ENCODE results near the gene TMOD1. TPM values are rescaled to one million over a fixed set of nuclear protein-coding genes. Genes with fewer than 3 reads are reported as not detected.
A peak's percentile ranks its signal among the peaks of the same experiment; 100 is the strongest.

Gene TMOD1
- total RNA-seq, 1 donor from 2014 or later: 21.1 TPM

GRCh38 chr9:97598461-97599288, 97.2 kb downstream of the TMOD1 start:
- intact Hi-C loops (cut with DNase I): loop anchor here (5.0 to 10.0 kb wide), 2 partner anchors 36 to 94 kb away; partner anchors contain the start of gene TMOD1
- no peaks in the 10 kb centered on the region for H3K9me3 ChIP-seq

GRCh38 chr9:97599314-97599846, 97.9 kb downstream of the TMOD1 start:
- Histone ChIP-seq H3K27ac (peak overlapping the region; percentile 66), H3K9me3 (no peaks in the 10 kb centered on the region), H3K27me3 (no peaks in the 10 kb centered on the region), H3K4me1 (peaks cover 20% of the 10 kb centered on the region), H3K4me3 (no peak overlapping the region), H3K36me3 (peaks cover 0 to 34% of the 10 kb centered on the region in 2 donors)
- DNase-seq (ENCODE audit: extremely low spot score in 2 of 2): no peak
- intact Hi-C loops (cut with DNase I): loop anchor here (5.0 to 10.0 kb wide), 2 partner anchors 37 to 95 kb away; partner anchors contain the start of gene TMOD1
- TF ChIP-seq POLR2AphosphoS5 (IDR thresholded peaks at IDR 0.05; ENCODE audit: insufficient read depth in 1 of 2, low read depth in 1 of 2) (no peak), CTCF (IDR thresholded peaks at IDR 0.05) (no peak), POLR2A (IDR thresholded peaks at IDR 0.05) (no peak)

More at GRCh38 chr9:97598461-97599288, 97.2 kb downstream of the TMOD1 start:
- Histone ChIP-seq H3K27ac (peak overlapping the region; percentile 66), H3K4me1 (peaks cover 20% of the 10 kb centered on the region), H3K27me3 (no peaks in the 10 kb centered on the region), H3K4me3 (no peak overlapping the region), H3K36me3 (peaks cover 0 to 30% of the 10 kb centered on the region in 2 donors)
- DNase-seq (ENCODE audit: extremely low spot score in 2 of 2): no peak
- TF ChIP-seq POLR2AphosphoS5 (IDR thresholded peaks at IDR 0.05; ENCODE audit: insufficient read depth in 1 of 2, low read depth in 1 of 2) (no peak), CTCF (IDR thresholded peaks at IDR 0.05) (peak; percentile 52 to 71 (median 58))

GRCh38 chr9:97600531-97601227, 99.2 kb downstream of the TMOD1 start:
- intact Hi-C loops (cut with DNase I): no loop called here
- peaks cover 20% of the 10 kb centered on the region for H3K4me1 ChIP-seq
- H3K27ac ChIP-seq: no peak overlapping the region
- no peaks in the 10 kb centered on the region for H3K9me3 ChIP-seq
- H3K27me3 ChIP-seq: no peaks in the 10 kb centered on the region
- TF ChIP-seq POLR2AphosphoS5 (IDR thresholded peaks at IDR 0.05; ENCODE audit: insufficient read depth in 1 of 2, low read depth in 1 of 2) (no peak), CTCF (IDR thresholded peaks at IDR 0.05) (no peak)
- no peak overlapping the region for H3K4me3 ChIP-seq
- H3K36me3 ChIP-seq: peaks cover 0 to 46% of the 10 kb centered on the region in 2 donors
- DNase-seq (ENCODE audit: extremely low spot score in 2 of 2): no peak

- intact Hi-C loops (cut with DNase I): no loop called here
- DNase-seq (ENCODE audit: extremely low spot score in 2 of 2): no peak
- H3K4me3 ChIP-seq: no peak overlapping the region
- TF ChIP-seq POLR2A (IDR thresholded peaks at IDR 0.05): no peak
- no peak for TF ChIP-seq POLR2AphosphoS5 (IDR thresholded peaks at IDR 0.05; ENCODE audit: insufficient read depth in 1 of 2, low read depth in 1 of 2)
- TF ChIP-seq CTCF (IDR thresholded peaks at IDR 0.05): no peak
- no peaks in the 10 kb centered on the region for H3K9me3 ChIP-seq
- peaks cover 0 to 46% of the 10 kb centered on the region in 2 donors for H3K36me3 ChIP-seq
- peaks cover 20% of the 10 kb centered on the region for H3K4me1 ChIP-seq
- no peaks in the 10 kb centered on the region for H3K27me3 ChIP-seq
- no peak overlapping the region for H3K27ac ChIP-seq
Measured at GRCh38 chr9:97601228-97601898, 99.9 kb downstream of the TMOD1 start.

Measured in vagina (tissue), 2 donors.